Activated CD8-positive, alpha-beta T cell treated with anti-CD3 and anti-CD28 coated beads for 36 hours (primary cell): ENCODE data around the gene NKAIN2. TPM values are rescaled to one million over a fixed set of nuclear protein-coding genes. Genes with fewer than 3 reads are reported as not detected.

ENCODE experiments used
- ATAC-seq: fragments of 200-7000 bp; cut with Tn5 transposase; one replicate; pipeline ENCODE4 v1.10.0; 2021; ENCODE audit warnings: mild to moderate bottlenecking, moderate library complexity
- CTCF ChIA-PET: fragments of 350-600 bp; sonication (Branson Sonifier 250); formaldehyde crosslinking; loops from one replicate; lab custom pipeline; 2021; ENCODE audit warnings: antibody characterized with exemption; lab: Charles Lee
- POLR2A ChIA-PET: fragments of 350-600 bp; sonication (Branson Sonifier 250); formaldehyde crosslinking; loops from one replicate; lab custom pipeline; 2021; ENCODE audit warnings: antibody characterized with exemption; lab: Charles Lee
- DNase-seq: peaks from one replicate; pipeline ENCODE4 v3.0.0-alpha.2; 2020
- H3K27ac Mint-ChIP-seq: one replicate; pipeline ENCODE4 v1.8.0; 2021; ENCODE audit warnings: mild to moderate bottlenecking, mixed read lengths
- H3K27me3 Mint-ChIP-seq: one replicate; pipeline ENCODE4 v1.8.0; 2021; ENCODE audit warnings: mixed read lengths
- H3K36me3 Mint-ChIP-seq: one replicate; pipeline ENCODE4 v1.8.0; 2021; ENCODE audit warnings: low read depth, mixed read lengths
- H3K4me1 Mint-ChIP-seq: one replicate; pipeline ENCODE4 v1.8.0; 2021; ENCODE audit warnings: low read depth, mixed read lengths
- H3K4me3 Mint-ChIP-seq: one replicate; pipeline ENCODE4 v1.8.0; 2021; ENCODE audit warnings: mild to moderate bottlenecking, moderate library complexity, mixed read lengths
- H3K9me3 Mint-ChIP-seq: one replicate; pipeline ENCODE4 v1.8.0; 2021; ENCODE audit warnings: mixed read lengths
- intact Hi-C: fragments of 100-400 bp; cut with micrococcal nuclease; formaldehyde crosslinking; loops from one replicate; pipeline ENCODE4 v1.10.0; 2022
- total RNA-seq, 2 experiments: library from RNA; stranded (reverse); gene quantifications; one replicate each; pipeline ENCODE4 v1.2.3, GENCODE V29; 2021
- TF ChIP-seq, protein P1 (sequence below): fragments of 200-600 bp; IDR thresholded peaks from one replicate; pipeline ENCODE4 v1.8.0; 2022; ENCODE audit warnings: antibody characterized with exemption, mild to moderate bottlenecking

NKAIN2 gene
- total RNA-seq, 2 experiments from 2014 or later = not detected

DNA sequence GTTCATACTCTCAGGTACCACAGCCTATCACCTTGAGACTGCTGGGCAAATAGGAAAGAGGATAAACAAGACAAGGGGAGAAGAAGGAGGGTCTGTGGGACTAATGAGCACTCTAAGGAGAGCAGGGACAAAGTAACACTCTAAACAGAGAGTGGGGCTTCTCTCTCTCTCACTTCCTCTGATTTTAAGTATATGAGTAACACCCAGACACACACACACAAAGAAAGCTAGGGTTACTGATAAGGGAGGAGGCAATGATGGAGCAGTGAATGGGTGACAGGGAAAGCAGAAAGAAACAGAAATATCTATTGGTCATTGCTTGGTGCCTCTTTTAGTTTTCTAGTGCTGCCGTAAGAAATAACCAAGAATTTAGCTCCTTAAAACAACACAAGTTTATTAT, 1062.4 kb downstream of the NKAIN2 start:
- no peak overlapping the region for H3K4me3 Mint-ChIP-seq
- H3K9me3 Mint-ChIP-seq = no peaks in the 10 kb centered on the region
- intact Hi-C loops = loop anchor here (5.0 kb wide), 1 partner anchor 246 kb away; no protein-coding TSS in a partner anchor
- no peaks in the 10 kb centered on the region for H3K36me3 Mint-ChIP-seq
- H3K27ac Mint-ChIP-seq = no peak overlapping the region
- H3K4me1 Mint-ChIP-seq = no peaks in the 10 kb centered on the region
- TF ChIP-seq, protein P1, sequence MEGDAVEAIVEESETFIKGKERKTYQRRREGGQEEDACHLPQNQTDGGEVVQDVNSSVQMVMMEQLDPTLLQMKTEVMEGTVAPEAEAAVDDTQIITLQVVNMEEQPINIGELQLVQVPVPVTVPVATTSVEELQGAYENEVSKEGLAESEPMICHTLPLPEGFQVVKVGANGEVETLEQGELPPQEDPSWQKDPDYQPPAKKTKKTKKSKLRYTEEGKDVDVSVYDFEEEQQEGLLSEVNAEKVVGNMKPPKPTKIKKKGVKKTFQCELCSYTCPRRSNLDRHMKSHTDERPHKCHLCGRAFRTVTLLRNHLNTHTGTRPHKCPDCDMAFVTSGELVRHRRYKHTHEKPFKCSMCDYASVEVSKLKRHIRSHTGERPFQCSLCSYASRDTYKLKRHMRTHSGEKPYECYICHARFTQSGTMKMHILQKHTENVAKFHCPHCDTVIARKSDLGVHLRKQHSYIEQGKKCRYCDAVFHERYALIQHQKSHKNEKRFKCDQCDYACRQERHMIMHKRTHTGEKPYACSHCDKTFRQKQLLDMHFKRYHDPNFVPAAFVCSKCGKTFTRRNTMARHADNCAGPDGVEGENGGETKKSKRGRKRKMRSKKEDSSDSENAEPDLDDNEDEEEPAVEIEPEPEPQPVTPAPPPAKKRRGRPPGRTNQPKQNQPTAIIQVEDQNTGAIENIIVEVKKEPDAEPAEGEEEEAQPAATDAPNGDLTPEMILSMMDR = no peak
- no peak for DNase-seq
- no peaks in the 10 kb centered on the region for H3K27me3 Mint-ChIP-seq
- no peak for ATAC-seq
- CTCF ChIA-PET = interaction anchor here (1.4 kb wide), 1 partner anchor 248 kb away, joined by 5 read pairs; no protein-coding TSS in a partner anchor
- POLR2A ChIA-PET = no interaction called here

DNA sequence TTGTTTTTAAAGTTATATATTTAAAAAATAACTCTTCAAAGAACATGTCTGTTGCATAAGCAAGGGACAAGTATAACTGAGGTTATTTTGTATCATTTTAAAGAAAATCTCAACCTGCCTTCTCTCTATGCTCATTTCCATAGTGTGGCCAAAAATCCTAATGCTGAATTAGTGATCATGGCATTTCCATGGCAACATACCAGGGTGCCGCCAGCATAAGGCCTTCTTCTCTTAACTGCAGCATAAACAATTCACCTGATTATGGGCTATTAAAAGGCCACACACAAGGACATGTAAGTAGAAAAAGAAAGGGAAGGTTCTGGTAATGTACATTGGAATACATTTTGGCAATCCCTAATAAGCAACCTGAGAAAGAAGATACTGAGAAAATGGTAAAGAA, 1063.5 kb downstream of the NKAIN2 start:
- Mint-ChIP-seq H3K9me3 (no peaks in the 10 kb centered on the region), H3K4me1 (no peaks in the 10 kb centered on the region), H3K4me3 (no peak overlapping the region), H3K27ac (no peak overlapping the region), H3K36me3 (no peaks in the 10 kb centered on the region), H3K27me3 (no peaks in the 10 kb centered on the region)
- TF ChIP-seq, protein P1 = no peak
- ChIA-PET POLR2A (no interaction called here), CTCF (interaction anchor here (1.4 kb wide), 1 partner anchor 247 kb away, joined by 5 read pairs; no protein-coding TSS in a partner anchor)
- ATAC-seq (no peak), DNase-seq (no peak)
- intact Hi-C loops = loop anchor here (5.0 kb wide), 1 partner anchor 245 kb away; no protein-coding TSS in a partner anchor

DNA sequence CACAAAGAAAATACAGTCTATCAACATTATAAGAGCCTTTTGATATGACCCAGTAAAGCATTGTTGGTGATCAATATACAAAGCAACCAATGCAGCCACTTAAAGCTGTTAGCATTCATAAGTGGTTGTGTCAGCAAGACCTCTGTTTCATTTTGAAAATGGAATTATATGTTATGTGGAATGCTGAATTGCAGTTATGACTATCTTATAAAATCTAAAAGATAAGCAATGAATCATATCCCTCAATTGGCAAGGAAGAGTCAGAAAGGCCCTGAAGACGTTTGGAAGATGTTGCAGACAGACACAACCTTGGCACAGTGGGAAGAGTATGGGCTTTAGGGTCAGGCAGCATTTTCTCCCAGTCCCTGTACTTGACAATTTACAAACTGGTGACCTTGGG, 1064.8 kb downstream of the NKAIN2 start:
- Mint-ChIP-seq H3K27ac (no peak overlapping the region), H3K4me1 (no peaks in the 10 kb centered on the region), H3K9me3 (no peaks in the 10 kb centered on the region), H3K27me3 (no peaks in the 10 kb centered on the region), H3K4me3 (no peak overlapping the region), H3K36me3 (no peaks in the 10 kb centered on the region)
- intact Hi-C loops = loop anchor here (5.0 kb wide), 1 partner anchor 244 kb away; no protein-coding TSS in a partner anchor
- TF ChIP-seq, protein P1 = no peak
- POLR2A ChIA-PET = interaction anchor here (0.6 kb wide), 1 partner anchor 211 kb away, joined by 3 read pairs; no protein-coding TSS in a partner anchor
- ATAC-seq (no peak), DNase-seq (no peak)
- CTCF ChIA-PET = no interaction called here

DNA sequence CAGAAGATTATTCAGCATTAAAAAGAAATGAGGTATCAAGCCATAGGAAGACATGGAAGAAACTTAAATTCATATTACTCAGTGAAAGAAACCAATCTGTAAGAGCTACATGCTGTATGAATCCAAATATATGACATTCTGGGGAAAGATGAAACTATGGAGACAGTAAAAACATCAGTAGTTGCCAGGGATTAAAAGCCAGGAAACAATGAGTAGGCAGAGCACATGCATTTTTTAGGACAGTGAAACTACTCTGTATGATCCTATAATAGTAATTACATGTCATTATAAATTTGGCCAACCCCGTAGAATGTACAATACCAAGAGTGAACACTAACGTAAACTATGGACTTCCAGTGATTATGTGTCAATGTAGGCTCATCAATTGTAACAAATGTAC, 1065.8 kb downstream of the NKAIN2 start:
- CTCF ChIA-PET = interaction anchor here (0.8 kb wide), 1 partner anchor 245 kb away, joined by 3 read pairs; no protein-coding TSS in a partner anchor
- H3K27me3 Mint-ChIP-seq = no peaks in the 10 kb centered on the region
- intact Hi-C loops = loop anchor here (5.0 kb wide), 1 partner anchor 243 kb away; no protein-coding TSS in a partner anchor
- ATAC-seq (no peak), DNase-seq (no peak)
- no peak overlapping the region for H3K27ac Mint-ChIP-seq
- H3K36me3 Mint-ChIP-seq = no peaks in the 10 kb centered on the region
- TF ChIP-seq, protein P1 = no peak
- no peaks in the 10 kb centered on the region for H3K4me1 Mint-ChIP-seq
- POLR2A ChIA-PET = no interaction called here
- no peaks in the 10 kb centered on the region for H3K9me3 Mint-ChIP-seq
- H3K4me3 Mint-ChIP-seq = no peak overlapping the region

DNA sequence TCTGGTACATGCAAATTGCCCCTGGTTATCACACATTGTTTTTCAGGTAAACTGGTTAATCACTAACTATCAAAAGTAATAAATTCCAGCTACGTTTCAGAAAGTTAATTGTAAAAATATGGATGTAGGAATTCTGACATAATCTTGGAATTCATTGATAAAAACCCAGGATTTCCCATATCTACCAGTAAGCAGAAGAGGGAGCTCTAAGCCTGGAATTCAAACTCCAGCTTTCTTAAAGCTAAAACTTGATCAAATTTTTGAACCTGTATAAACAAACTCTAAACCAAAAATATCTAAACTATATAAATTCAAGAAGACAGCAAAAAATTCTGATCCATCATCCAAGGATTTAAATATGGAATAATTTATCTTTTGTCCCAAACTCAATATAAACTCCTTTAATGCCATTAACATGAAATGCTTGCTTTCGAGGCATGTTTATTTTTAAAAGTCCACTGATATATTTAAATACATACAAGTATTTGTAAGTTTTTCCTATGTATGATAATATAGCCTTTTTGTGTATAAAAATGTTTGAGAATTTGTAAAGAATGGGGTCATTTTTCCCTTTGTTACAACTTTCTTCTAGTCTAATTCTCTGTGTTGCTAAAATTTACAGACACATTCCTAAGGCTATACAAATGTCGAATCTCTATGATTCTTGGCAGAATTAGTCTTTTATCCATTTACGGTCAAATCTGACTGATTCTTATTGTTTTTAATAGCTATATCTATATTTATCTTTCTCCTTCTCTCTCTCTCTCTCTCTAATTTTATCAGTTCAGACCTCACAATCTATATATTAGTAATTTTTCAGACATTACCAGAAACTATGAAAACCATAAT, 1067.2 kb downstream of the NKAIN2 start:
- ChIA-PET CTCF (interaction anchor here (1.0 to 1.6 kb wide), 6 partner anchors 16 to 253 kb away, joined by 3 to 4 read pairs (median 3); no protein-coding TSS in a partner anchor), POLR2A (no interaction called here)
- ATAC-seq (no peak), DNase-seq (no peak)
- H3K27ac Mint-ChIP-seq = no peak overlapping the region
- H3K27me3 Mint-ChIP-seq = peaks cover 2% of the 10 kb centered on the region
- TF ChIP-seq, protein P1 = peak; percentile 42
- H3K36me3 Mint-ChIP-seq = no peaks in the 10 kb centered on the region
- H3K9me3 Mint-ChIP-seq = no peaks in the 10 kb centered on the region
- intact Hi-C loops = no loop called here
- H3K4me3 Mint-ChIP-seq = no peak overlapping the region
- H3K4me1 Mint-ChIP-seq = no peaks in the 10 kb centered on the region
